Smooth muscle cell (in vitro differentiated cells): ENCODE data around the gene STK4. TPM values are rescaled to one million over a fixed set of nuclear protein-coding genes. Genes with fewer than 3 reads are reported as not detected.

Source experiments
- DNase-seq: peaks from one replicate; lab custom pipeline; 2025; ENCODE audit not compliant: unreplicated experiment; lab: John Stamatoyannopoulos, UW
- H2AFZ ChIP-seq: fragments of 200-600 bp; sonication (generic); 2 replicates; pipeline ENCODE4 v1.6.0; 2016; ENCODE audit warnings: antibody characterized with exemption, low read depth, mild to moderate bottlenecking
- H3F3A ChIP-seq: fragments of 200-600 bp; sonication (generic); 2 replicates; pipeline ENCODE4 v1.6.0; 2017; ENCODE audit warnings: antibody characterized with exemption, low read depth
- H3K27ac ChIP-seq: fragments of 200-600 bp; sonication (generic); 2 replicates; pipeline ENCODE4 v1.5.1; 2016; ENCODE audit warnings: low read depth, mild to moderate bottlenecking
- H3K27me3 ChIP-seq: fragments of 200-600 bp; sonication (generic); 2 replicates; pipeline ENCODE4 v1.6.1; 2016; ENCODE audit warnings: low read depth, mild to moderate bottlenecking
- H3K36me3 ChIP-seq: fragments of 200-600 bp; sonication (generic); 2 replicates; pipeline ENCODE4 v1.5.1; 2016; ENCODE audit warnings: low read depth
- H3K4me1 ChIP-seq: fragments of 200-600 bp; sonication (generic); 2 replicates; pipeline ENCODE4 v1.5.1; 2016; ENCODE audit warnings: low read depth
- H3K4me2 ChIP-seq: fragments of 200-600 bp; sonication (generic); 2 replicates; pipeline ENCODE4 v1.6.0; 2016; ENCODE audit warnings: mild to moderate bottlenecking
- H3K4me3 ChIP-seq: fragments of 200-600 bp; sonication (generic); 2 replicates; pipeline ENCODE4 v1.5.1; 2016; ENCODE audit warnings: mild to moderate bottlenecking
- H3K79me2 ChIP-seq: fragments of 200-600 bp; sonication (generic); 2 replicates; pipeline ENCODE4 v1.6.0; 2016; ENCODE audit warnings: low read depth, mild to moderate bottlenecking
- H3K9ac ChIP-seq: fragments of 200-600 bp; sonication (generic); 2 replicates; pipeline ENCODE4 v1.6.0; 2016; ENCODE audit warnings: low read depth
- H3K9me3 ChIP-seq: fragments of 200-600 bp; sonication (generic); replicated peaks from 2 replicates; pipeline ENCODE4 v1.5.1; 2016; ENCODE audit warnings: low read depth
- H4K20me1 ChIP-seq: fragments of 200-600 bp; sonication (generic); 2 replicates; pipeline ENCODE4 v1.6.0; 2016; ENCODE audit warnings: low read depth
- CTCF ChIP-seq: fragments of 200-600 bp; sonication (generic); IDR thresholded peaks from 2 replicates; pipeline ENCODE4 v1.5.1; 2017; ENCODE audit warnings: borderline replicate concordance, mild to moderate bottlenecking, antibody characterized with exemption; ENCODE audit not compliant: insufficient read depth, poor library complexity, severe bottlenecking
- WGBS: methylation state at CpG from one replicate; pipeline ENCODE4 v1.1.7; 2016; ENCODE audit warnings: low lambda C conversion rate; 5-methylcytosine and 5-hydroxymethylcytosine counted together
- polyA plus RNA-seq: library from polyadenylated mRNA; unstranded; fragments of >200 nt; fragmentation: Nextera tagmentation; extraction: Ambion mirVana; gene quantifications from 2 replicates; pipeline ENCODE4 v1.2.1, GENCODE V29; 2016
- total RNA-seq: library from RNA; depleted of rRNA; stranded (reverse); fragments of >200 nt; gene quantifications from 2 replicates; pipeline ENCODE4 v1.2.3, GENCODE V29; 2014

Gene STK4
- total and polyA plus RNA-seq, 2 experiments from 2014 or later: 16.8 to 33.5 TPM

- no peaks in the 10 kb centered on the region for H3K79me2 ChIP-seq
- peaks cover 6% of the 10 kb centered on the region for H3F3A ChIP-seq
- no peaks in the 10 kb centered on the region for H3K36me3 ChIP-seq
- TF ChIP-seq CTCF: no peak
- H3K4me1 ChIP-seq: no peaks in the 10 kb centered on the region
- H3K27ac ChIP-seq: no peak overlapping the region
- no peak overlapping the region for H3K4me3 ChIP-seq
- H4K20me1 ChIP-seq: no peaks in the 10 kb centered on the region
- H2AFZ ChIP-seq: no peak overlapping the region
- H3K9ac ChIP-seq: no peak overlapping the region
- WGBS: 81% methylated on average over 1 of the region's 1 CpG
- no peaks in the 10 kb centered on the region for H3K9me3 ChIP-seq
- DNase-seq: no peak
- no peak overlapping the region for H3K4me2 ChIP-seq
- no peaks in the 10 kb centered on the region for H3K27me3 ChIP-seq
Measured at GRCh38 chr20:45034436-45034835, 68.1 kb downstream of the STK4 start.

- Histone ChIP-seq H3K4me2 (no peak overlapping the region), H3K27ac (peak overlapping the region; percentile 61), H3F3A (peaks cover 6% of the 10 kb centered on the region), H3K9me3 (no peaks in the 10 kb centered on the region), H3K9ac (peak overlapping the region; percentile 49), H3K27me3 (no peaks in the 10 kb centered on the region), H3K4me1 (no peaks in the 10 kb centered on the region), H3K79me2 (no peaks in the 10 kb centered on the region), H3K4me3 (no peak overlapping the region), H4K20me1 (no peaks in the 10 kb centered on the region), H3K36me3 (no peaks in the 10 kb centered on the region), H2AFZ (no peak overlapping the region)
- 80% methylated on average over 10 of the region's 10 CpGs for WGBS
- DNase-seq: no peak
- no peak for TF ChIP-seq CTCF
Measured at GRCh38 chr20:45036044-45036755, 69.9 kb downstream of the STK4 start.

DNA sequence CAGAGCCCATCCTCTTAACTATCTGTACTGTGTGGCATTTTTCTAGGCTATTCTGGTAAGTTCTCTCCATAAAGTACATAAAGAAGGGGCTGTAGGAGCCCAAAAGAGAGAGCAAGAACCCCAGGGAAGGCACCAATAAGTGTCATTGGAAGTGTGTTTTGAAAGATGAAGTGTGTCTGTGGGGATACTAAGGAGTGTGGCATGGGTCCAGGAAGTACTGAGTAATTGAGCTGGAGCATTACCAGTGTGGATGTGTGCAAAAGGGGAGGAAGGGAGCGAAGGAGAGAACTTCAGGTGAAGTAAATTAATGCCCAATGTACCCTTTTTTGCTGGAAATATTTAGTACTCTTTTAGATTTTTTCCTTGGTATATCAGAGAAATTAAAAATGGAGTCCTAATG, 70.7 kb downstream of the STK4 start:
- Histone ChIP-seq H3F3A (peaks cover 6% of the 10 kb centered on the region), H4K20me1 (no peaks in the 10 kb centered on the region), H3K27ac (peak overlapping the region; percentile 61), H2AFZ (no peak overlapping the region), H3K4me3 (no peak overlapping the region), H3K36me3 (no peaks in the 10 kb centered on the region), H3K9ac (no peak overlapping the region), H3K9me3 (no peaks in the 10 kb centered on the region), H3K4me2 (no peak overlapping the region), H3K27me3 (no peaks in the 10 kb centered on the region), H3K4me1 (no peaks in the 10 kb centered on the region), H3K79me2 (no peaks in the 10 kb centered on the region)
- no peak for TF ChIP-seq CTCF
- 96% methylated on average over 1 of the region's 1 CpG for WGBS
- no peak for DNase-seq

- DNase-seq: no peak
- Histone ChIP-seq H3K4me3 (no peak overlapping the region), H3K9me3 (no peaks in the 10 kb centered on the region), H3K36me3 (no peaks in the 10 kb centered on the region), H3K27ac (no peak overlapping the region), H3K79me2 (no peaks in the 10 kb centered on the region), H2AFZ (no peak overlapping the region), H4K20me1 (no peaks in the 10 kb centered on the region), H3K4me1 (no peaks in the 10 kb centered on the region), H3F3A (peaks cover 6% of the 10 kb centered on the region), H3K27me3 (no peaks in the 10 kb centered on the region), H3K9ac (no peak overlapping the region), H3K4me2 (no peak overlapping the region)
- WGBS: 91% methylated on average over 2 of the region's 2 CpGs
- TF ChIP-seq CTCF: no peak
Measured at GRCh38 chr20:45037635-45038034, 71.3 kb downstream of the STK4 start.
